HG03439 (cell line): ENCODE data around the gene APIP.

ENCODE experiments used
- ATAC-seq: cut with Tn5 transposase; IDR thresholded peaks from one replicate; pipeline ENCODE4 v1.9.1; 2021; ENCODE audit warnings: mild to moderate bottlenecking, moderate library complexity; ENCODE audit not compliant: unreplicated experiment

The APIP gene, protein sequence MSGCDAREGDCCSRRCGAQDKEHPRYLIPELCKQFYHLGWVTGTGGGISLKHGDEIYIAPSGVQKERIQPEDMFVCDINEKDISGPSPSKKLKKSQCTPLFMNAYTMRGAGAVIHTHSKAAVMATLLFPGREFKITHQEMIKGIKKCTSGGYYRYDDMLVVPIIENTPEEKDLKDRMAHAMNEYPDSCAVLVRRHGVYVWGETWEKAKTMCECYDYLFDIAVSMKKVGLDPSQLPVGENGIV

GRCh38 chr11:34916015-34916842 lies at the start of gene APIP, which contains the start of gene PDHX:
APIP (minus strand) TSS chr11:34916379; CDS start chr11:34916284, 95 bp downstream.
PDHX (plus strand) TSS chr11:34916618; CDS start chr11:34916656, 38 bp downstream.
- ATAC-seq = peak; percentile 94

GRCh38 chr11:34964610-34965331 lies 48.6 kb upstream of the APIP start:
- ATAC-seq = no peak

DNA sequence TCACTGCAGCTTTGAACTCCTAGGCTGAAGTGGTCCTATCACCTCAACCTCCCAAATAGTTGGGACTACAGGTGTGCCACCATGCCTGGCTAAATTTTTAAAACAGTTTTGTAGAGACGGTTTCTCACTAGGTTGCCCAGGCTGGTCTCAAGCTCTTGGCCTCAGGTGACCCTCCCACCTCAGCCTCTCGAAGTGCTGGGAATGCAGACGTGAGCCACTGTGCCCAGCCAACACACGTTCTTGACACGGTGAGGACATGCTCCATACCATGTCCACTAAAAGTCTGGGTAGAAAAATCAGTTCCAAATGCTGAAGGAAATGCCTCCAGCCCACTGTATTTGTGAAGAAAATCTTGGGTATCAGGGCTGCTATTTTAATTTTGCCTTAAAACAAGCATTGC lies 47.2 kb upstream of the APIP start:
- no peak for ATAC-seq

DNA sequence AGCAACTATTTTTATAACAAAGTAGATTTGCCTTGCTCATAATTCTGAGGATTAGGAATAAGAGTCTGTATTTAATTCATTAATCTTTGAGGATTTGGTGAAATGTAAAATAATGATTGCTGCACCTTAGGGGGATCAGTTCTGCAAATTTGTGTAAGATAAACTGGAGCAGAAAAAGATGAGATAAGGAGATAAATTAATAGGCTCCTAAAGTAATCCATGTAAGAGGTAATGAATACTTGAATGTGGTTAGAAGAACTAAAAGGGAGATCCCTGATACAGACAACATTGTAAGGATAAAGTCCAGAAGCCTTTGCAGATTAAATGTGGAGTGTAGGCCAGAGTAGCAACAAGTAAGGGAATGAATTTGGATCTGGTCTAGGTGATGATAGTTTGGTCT lies 45.9 kb upstream of the APIP start:
- ATAC-seq = no peak

DNA sequence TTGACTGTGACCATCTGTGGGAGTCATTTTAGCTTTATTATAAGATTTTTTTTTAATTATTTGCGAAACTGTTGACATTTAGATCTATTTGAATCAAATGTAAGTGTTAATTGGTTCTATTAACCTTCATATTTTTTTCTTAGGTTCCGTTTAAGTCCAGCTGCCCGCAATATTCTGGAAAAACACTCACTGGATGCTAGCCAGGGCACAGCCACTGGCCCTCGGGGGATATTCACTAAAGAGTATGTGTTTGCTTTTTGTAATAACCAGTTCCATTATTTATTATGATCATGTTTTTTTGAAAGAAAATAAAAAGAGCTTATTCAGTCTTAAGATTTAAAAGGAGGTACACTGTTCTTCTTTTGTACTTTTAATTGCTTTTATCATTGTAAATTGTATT lies 44.1 kb upstream of the APIP start:
- ATAC-seq = no peak

- ATAC-seq = no peak
Measured at GRCh38 chr11:34959770-34960169, 43.6 kb upstream of the APIP start.

GRCh38 chr11:34957606-34958005 lies 41.4 kb upstream of the APIP start:
- no peak for ATAC-seq

- ATAC-seq = no peak
Measured at GRCh38 chr11:34957206-34957605, 41.0 kb upstream of the APIP start.

DNA sequence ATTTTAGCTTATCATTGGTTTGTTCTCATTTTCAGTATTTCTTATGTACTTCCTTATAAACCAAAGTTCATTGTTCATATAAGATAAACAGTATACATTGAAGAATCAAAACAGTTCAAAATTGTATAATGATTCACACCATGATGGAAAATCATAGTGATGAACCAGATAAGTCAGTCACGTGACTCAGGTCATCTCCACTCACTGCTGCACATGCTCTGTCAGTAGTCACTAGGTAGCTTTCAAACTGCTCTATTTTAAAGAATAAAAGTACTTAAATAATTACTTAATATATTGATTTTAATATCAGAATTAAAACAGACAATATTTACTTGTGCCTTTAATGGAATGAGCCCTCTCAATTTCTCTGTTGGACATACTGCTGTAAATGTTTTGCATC lies 37.8 kb upstream of the APIP start:
- ATAC-seq = no peak

GRCh38 chr11:34948696-34949095 lies 32.5 kb upstream of the APIP start:
- ATAC-seq = no peak

DNA sequence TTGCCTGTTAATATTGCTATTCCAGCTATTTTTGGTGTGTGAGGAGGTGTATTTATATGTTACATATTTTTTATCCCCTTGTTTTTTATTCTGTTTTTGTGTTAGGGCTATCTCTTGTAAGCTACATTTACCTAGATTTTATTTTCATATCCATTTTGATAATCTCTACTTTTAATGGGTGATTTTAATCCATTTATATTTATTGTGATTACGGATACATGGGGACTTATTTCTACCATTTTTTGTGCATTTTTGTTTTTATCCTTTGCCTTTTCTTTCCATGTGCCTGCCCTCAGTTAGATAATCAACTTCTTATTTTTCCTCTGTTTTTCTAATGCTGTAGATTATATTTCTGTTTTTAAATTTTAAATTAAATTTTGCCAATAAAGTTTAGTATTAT lies 28.5 kb upstream of the APIP start:
- ATAC-seq = no peak

DNA sequence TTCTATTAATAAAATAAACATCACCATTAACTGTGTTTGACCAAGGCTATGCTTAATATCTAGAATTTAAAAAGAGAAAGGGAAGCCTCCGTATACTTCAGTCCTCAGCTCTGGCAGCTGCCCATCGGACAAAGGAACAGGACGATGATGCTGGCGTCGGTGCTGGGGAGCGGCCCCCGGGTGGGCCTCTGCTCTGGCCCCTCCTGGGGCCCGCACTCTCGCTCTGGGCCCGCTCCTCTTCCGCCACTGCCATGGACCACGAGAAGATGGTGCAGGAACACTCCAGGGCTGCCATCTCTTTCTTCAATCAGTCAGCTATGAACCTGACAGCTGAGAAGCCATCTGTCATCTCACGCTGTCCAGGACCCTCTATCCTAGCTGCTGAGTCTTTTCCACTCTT lies 25.5 kb upstream of the APIP start:
- no peak for ATAC-seq

DNA sequence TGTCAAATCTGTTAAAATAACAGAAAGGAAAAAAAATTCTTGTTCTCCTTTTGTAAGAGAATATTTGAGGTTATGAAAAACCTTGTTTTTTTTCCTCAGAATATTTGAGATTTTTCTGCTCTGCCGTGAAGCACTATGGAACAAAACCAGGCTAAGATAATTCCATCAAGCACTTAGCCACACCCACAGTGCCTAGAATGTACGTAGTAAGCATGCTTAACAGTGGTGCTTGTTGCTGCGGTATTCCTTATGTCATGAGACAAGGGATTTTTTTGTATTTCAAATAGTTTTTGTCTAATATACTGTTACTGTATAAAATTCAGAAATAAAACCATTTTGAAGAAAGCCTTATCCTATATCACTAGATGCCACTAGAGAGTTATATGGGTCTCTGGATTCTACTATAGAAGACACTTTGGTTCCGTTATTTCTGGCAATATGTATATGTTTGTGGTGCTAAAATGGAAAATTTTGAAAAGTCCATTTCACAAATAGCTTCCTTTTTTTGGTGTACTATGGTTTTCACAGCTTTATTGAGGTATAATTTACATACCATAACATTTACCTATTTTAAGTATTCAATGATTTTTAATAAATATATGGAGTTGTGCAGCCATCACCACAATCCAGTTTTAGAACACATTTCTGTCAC lies 24.0 kb upstream of the APIP start:
- ATAC-seq = no peak

DNA sequence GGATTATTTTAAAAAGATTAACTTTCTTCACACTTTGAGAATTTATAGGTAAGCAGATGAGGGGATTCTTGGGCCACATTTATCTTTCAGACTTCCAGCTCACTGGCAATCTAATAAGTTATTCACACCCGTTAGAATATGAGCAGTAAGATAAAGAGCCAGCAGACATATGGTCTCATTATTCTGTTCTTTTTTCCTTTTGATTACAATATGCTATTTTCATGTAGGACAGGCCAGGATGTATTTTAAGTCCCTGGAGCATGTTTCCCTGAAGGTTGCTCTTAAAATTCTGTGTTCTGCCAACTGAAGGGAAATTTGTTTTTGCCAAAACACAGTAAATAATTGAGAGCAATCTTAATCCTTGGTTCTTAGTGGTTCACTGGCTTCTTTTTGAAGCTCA lies 22.4 kb upstream of the APIP start:
- no peak for ATAC-seq

DNA sequence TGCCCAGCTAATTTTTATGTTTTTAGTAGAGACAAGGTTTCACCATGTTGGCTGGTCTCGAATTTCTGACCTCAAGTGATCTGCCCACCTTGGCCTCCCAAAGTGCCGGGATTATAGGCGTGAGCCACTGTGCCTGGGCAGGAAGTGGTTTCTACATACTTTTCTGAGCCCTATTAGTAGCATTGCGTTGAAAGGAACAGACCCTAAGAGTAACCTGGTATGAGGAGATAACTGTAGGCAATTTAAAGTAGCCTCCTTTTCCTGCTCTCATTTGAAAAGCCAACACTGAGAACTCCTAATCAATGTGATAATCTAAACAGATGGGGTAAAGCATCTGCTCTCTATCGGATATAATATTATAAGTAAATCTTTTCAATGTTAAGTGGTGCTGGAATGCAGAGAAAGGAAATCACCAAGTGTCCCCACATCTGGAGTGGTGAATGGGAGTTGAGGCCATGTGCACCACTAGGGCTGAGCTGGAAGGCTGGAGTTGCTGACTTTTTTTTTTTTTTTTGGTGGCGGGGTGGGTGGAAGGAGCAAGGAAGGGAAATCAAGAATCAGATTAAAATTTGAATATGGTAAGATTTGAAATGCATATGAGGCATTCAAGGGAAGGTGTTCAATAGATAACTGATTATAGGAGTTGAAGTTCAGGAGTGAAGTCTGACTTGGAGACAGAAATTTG lies 20.9 kb upstream of the APIP start:
- ATAC-seq = no peak

DNA sequence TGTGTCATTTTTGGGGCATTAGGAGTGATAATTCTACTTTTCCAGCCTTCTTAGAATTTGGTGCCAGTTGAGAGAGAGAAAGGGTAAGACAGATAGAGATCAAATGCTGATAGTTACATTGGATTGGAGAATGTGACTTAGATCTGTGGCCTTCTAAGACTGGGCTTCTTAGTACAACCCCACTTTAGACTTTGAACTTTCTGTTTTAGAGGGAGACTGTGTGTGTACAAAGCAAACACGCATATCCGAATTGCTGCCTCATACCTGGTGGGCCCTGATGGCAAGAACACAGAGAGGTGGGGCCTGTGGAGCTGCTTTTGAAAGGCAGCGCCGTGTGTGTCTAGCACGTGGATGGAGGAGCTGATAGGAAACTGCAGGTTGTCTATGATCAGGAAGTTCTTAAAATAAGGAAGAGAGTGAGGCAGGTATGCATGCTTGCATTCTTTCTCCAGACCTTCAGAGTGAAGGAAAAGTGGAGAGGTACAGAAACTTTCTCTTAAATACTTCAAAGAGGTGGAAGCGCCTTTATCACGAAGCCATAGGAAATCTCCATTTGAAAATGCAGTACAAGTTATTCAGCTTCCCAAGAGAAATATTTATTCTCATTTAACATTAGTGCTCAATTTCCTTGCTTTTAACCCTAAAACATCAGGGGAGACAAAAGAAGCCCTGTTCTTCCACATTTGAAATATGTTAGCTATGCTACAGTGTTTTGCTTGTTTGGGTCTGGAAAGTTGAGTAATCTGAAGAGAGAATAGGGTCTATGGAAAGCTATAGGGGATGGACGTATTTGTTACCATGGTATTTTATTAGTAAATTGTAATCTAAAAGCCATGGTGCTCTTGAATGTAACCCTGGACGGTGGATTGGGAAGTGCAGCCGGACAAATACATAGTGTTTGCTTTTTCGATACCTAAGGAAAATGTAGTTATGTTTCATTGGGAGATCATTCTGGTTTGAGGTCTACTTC lies 13.9 kb upstream of the APIP start:
- no peak for ATAC-seq

DNA sequence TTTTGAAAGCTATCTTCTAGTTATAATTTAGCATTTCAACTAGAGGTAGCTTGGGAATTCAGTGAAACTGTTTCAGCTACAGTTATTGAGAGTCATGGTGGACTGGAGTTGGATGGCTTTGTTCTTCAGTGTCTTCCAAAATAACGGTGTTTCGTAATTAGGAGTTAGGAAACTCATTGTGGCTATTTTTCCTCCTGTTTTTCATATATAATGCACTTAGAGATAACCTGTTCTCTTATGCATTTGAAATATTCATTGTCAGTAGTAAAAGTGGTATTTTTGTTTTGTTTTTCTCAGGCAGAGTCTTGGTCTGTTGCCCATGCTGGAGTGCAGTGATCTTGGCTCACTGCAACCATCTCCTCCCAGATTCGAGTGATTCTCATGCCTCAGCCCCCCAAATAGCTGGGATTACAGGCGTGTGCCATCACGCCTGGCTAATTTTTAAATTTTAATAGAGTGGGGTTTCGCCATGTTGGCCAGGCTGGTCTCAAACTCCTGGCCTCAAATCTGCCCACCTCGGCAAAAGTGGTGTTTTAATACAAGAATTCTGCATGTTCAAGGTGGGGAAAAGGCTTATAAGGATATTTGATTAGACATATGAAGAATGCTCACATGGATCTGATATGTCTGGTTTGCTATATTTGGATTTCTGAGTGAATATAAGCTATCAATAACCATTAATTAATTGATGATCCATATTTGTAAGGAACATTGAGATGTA lies 12.9 kb upstream of the APIP start:
- no peak for ATAC-seq

GRCh38 chr11:34928268-34928959 lies 12.2 kb upstream of the APIP start:
- no peak for ATAC-seq
